IPS-11a (cell line): Measurements from ENCODE around the gene CAB39.

ENCODE experiments used
- H3K4me3 ChIP-seq: one replicate; pipeline ENCODE4 v1.5.1; 2013; ENCODE audit warnings: low read depth, low read length, control low read depth

CAB39 gene

DNA sequence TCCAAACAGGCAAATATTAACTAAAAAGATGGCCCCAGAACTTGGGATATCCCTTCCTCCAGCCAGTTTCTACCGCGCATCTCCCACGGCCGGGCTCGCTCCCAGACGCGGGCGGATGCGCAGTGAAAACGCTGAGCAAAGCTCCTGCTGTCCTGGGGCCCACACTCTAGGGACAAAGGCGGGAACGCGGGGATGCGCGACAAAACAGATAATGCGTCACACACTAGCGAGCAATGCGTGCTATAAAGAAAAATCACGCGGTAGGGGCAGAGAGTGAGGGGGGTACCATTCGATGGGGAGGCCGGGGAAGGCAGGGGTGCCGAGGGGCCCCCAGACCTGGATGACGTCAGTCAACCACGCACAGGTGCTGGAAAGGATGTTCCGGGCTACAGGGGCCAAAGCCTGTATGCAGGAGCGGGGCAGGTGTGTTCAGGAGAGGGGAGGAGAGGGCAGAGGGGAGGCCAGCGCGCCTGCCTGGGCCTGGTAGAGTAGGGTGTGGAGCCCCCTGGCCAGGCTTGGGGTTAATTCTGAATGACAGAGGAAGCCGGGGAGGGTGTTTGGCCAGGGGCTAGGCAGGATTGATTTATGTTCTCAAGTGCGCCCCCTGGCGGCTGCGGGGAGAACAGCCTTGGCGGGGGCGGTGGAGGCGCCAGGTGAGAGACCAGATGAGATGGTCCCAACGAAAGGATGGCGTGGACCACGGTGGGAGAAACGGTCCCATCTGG, 137.2 kb downstream of the CAB39 start:
- H3K4me3 ChIP-seq, result no peak overlapping the region

DNA sequence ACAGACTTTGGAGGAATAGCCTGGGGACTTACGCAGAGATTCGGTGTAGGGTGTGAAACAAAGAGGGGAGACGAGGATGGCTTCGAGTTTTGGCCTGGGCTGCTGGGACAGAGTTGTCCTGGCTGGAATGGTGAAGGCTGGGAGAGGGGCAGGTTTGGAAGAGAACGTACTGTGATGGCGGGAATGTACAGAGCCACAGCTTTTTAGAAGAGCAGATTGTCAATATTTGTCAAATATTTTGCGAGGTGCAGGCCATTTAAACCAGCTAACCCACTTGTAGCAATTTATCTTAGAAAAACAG, 137.7 kb downstream of the CAB39 start:
- no peak overlapping the region for H3K4me3 ChIP-seq

DNA sequence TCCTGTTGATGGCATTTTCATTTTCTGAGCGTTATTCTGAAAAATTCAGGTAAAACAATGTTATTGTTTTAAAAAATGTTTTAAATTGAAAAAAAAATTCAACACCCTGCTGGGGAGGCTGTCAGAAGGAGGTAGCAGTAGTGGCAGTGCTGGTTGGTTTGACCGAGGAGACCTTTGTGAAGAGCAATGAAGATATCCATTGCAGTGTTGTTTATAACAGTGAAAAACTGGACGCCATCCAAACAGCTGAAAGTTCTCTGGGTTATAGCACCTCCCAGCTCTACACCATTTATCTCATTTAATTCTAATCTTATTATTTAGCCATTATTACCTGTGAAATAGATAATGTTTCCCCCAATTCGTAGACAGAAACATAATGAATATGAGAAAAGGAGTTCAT, 139.5 kb downstream of the CAB39 start:
- no peak overlapping the region for H3K4me3 ChIP-seq

DNA sequence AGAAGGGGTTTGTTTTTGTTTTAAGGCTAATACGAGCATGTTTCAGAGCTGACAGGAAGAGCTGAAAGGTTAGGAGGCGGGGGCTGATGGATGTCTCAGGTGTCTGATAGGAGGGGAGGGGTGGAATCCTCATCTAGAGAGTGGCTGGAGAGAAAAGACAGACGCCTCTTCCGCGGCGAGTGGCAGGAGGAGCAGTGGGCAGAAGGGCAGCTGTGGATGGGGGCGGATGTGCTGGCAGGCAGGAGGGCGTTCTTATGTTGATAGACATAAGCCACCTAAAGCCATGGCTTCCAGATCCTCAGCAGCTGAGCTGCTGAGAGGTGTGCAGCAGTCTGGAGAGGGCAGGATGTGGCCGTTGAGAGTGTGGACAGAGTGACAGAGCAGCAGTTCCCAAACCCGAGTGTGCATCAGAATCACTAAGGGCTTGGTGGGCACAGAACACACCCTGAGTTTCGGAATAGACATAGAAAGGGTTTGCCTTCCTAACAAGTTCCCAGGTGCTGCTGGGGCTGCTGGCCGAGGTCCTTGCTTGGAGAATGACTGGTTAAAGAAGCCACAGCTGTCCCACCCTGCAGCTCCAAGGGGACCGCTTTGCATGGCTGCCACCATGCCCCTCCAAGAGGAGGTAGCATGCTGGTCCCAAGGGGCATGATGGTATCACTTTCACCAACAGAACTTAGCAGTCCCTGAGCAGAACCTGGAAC, 149.1 kb downstream of the CAB39 start:
- no peak overlapping the region for H3K4me3 ChIP-seq

DNA sequence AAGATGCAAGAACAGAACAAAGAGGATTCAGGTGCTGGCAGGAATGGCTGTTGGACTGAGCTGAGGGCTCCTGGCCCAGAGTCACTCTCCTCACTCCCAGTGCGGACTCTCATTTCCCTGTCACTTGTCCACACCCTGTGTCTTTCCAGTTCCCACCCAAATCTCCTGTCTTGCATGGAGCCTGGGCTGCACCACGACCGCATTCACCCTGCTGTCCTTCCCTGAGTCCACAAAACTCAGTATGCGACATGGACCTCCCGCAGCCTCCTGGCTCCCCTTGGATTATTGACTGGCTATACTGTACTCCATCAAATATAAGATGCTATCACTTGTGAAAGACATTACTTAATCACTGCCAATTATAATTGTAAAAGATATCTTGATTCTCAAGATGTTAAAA, 149.7 kb downstream of the CAB39 start:
- H3K4me3 ChIP-seq, result no peak overlapping the region

DNA sequence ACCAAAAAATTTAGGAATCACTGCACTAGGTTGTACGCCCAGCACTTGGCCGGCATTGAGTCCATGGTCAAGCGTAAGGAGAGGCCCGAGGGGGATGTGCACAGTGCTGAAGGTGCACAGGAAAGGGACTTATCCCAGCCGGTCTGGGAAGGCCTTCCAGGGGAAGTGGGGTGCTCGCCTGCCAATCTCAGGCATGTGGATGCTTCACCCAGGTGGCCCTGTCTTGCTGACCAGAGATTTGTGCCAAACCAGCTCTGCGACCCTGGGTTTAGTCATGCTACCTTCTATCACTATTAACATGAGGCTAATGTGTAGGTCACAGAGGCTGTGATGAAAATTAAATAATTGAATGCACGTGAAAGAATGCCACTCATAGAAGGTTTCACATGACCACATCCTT, 150.4 kb downstream of the CAB39 start:
- H3K4me3 ChIP-seq, result no peak overlapping the region

DNA sequence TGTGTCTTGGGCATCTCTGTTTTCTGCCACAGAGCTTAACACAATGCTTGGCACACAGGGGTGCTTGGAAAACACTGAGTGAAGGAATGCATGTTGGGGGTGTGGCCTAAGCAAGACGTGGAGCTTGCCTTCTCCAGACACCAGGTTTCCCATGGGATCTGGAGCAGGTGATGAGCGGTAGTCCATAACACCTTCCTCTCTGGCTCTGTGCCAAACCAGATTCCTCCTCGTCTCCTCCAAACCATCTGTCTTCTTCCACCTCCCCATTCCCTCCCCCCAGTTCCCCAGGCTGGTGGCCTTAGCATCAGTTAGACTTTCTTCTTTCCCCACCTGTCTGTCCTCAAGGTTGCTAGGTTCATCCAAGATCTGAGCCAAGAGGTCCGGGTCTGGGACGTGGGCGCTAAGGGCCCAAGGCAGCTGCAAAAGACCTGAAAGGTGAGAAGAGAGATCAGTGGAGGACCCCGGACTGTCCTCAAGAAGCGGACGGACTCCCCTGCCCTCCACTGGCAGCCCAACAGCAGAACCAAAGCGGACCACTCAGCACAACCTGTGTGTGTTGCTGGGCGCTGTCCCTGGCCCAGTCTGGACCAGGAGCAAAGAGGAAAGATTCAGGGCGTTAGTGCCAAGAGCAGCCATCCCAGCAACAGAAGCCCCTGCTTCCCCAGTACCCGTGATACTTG, 150.9 kb downstream of the CAB39 start:
- H3K4me3 ChIP-seq, result no peak overlapping the region

DNA sequence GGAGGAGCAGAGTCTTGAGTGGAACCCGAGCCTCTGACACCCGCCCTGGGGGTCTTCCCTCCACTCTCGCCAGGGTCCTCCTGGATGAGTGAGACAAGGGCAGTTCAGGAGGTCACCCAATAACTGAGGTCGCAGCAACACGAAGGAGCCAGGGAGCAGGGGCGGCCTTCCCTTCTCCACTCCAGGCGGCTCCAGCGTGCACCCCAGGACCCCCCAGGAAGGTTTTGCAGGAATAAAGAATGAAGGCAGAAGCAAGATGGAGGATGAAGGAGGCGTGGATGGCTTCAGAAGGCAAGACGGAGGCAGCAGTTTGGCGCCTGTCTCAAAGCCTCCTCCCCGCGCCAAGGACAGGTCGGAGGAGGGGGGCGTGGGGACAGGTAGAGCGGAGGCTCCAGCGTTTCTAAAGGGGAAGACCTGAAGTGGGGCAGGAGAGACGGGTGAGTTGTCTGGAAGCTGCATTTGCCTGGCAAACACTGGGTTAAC, 151.5 kb downstream of the CAB39 start:
- H3K4me3 ChIP-seq, result peak overlapping the region; percentile 67

DNA sequence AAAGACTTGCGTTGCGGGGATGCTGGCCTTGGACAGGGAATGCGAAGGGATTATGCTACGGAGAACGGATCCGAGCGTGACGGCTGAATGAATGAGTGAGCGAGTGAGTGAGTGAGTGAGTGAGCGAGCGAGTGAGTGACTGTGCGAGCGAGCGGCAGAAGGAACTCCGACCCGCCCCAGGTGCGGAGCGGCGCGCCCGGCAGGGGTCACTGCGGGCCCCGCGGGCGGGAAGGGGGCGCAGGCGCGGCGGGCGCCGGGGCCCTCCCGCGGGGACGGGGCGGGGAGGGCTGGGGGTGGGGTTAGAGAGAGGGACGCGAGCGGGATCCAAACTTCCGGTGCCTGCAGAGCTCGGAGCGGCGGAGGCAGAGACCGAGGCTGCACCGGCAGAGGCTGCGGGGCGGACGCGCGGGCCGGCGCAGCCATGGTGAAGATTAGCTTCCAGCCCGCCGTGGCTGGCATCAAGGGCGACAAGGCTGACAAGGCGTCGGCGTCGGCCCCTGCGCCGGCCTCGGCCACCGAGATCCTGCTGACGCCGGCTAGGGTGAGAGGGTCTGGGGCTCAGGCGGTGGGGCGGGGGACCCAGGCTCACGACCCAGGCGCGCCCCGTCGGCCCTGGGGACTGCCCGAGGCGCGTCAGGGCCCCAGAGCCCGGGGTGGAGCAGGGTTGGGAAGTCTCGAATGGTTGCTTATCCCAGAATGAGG, 152.1 kb downstream of the CAB39 start, which contains the start of gene ITM2C:
TSS of gene ITM2C (plus strand) at position 338 of the 702 bp plus-strand sequence. CDS start at position 422, 84 bp downstream.
- peak within 1 kb of the TSS; percentile 86 for H3K4me3 ChIP-seq

DNA sequence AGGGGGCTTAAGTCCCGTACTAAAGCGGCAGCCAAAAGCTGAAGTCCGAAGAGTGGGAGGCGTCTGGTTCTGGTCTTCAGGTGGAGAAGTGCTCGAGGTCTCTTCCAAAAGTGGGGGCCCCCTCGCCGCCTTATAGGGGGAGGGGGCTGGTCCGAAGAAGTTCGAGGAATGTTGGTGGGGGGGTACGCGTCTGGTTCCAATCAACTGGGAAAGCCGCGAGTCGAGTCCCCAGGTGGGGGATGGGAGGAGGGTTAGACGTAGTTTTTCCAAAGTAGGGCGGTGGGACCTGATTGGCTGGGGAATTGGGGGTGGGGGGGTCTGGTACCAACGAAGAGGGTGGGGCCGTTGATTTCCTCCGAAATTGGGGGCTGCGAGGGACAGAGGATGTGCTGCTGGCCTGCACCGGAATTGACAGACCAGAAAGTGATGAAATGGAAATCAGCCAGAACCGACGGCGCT, 152.7 kb downstream of the CAB39 start:
- H3K4me3 ChIP-seq, result peak overlapping the region; percentile 86

DNA sequence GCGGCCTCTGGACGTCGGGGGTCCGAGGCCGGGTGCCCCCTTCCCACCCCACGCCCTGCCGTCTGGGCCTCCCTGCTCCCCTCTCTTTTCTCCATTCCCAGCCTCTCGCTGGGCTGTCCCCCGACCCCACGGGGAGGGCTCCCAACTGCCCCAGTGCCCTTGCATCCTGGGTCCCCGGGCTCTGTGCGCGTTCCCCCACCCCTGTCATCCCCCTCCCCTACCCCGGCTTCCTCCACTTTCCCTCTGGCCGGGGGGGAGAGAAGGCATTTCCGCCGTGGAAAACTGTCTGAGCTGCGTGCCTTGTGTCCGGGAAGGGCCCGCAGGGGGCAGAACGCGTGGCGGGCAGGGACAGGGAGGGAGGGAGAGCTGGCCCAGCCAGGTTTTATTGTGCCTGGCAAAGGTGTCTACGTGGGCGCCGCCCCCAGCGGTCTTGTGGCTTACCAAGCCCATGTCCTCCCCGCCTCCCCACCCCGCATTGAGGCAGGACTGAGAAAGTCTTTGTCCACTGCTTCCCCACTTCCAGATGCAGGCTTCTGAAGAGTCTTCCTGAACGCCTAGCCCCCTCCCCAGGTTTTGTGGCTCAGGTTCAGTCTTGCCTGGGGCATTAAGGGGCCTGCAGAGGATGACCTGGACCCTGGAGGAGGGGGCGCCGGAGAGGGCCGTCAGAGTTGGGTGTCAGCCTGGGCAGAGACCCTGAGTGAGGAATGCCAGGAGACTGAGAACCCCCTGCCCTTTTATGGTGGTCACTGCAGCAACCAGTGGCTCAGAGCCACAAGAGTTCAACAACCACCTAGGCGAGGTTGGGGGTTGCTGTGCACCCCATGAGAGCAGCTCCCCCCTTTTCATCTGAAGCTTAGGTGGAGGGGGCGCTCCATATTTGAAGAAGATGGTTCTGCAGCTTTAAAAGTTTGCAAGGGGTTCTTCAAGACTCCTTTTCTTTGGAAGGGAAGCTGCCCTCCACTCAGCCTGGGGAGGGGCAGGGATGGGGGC, 153.4 kb downstream of the CAB39 start:
- peak overlapping the region; percentile 86 for H3K4me3 ChIP-seq

DNA sequence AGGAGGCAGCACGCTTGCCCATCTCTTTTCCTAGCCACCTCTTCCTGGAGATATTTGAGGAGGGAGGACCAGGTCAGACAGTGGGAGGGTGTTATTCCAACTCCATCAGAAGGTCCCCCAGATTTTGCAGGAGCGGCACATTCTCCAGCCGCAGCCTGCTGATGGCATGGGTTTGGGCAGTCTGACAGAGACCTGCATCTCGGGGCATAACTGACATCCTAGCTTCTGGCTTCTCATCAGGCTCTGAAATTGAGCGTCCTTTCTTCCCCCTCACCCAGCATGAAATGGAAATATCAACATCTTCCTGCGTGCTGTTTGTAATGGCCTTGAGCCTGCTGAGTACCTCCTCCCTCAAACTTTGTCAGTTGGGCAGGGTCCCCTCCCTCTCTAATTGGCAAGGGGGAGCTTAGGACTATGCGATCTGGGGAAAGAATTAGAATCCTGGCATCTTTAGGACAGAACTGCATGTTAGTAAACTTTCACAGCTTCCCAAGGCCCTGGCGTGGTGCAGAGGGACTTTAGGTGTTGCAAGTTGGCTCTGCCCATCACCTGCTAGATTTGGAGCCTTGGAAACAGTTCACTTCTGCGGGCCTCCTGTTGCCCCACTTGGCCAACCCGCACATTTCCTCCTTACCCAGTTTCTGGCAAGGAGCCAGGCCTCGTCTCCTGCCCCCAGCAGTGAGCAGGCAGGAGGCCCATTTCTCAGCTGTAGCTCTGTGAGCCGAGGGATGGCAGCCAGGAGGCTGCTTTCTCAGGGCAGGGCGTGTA, 154.3 kb downstream of the CAB39 start:
- no peak overlapping the region for H3K4me3 ChIP-seq

DNA sequence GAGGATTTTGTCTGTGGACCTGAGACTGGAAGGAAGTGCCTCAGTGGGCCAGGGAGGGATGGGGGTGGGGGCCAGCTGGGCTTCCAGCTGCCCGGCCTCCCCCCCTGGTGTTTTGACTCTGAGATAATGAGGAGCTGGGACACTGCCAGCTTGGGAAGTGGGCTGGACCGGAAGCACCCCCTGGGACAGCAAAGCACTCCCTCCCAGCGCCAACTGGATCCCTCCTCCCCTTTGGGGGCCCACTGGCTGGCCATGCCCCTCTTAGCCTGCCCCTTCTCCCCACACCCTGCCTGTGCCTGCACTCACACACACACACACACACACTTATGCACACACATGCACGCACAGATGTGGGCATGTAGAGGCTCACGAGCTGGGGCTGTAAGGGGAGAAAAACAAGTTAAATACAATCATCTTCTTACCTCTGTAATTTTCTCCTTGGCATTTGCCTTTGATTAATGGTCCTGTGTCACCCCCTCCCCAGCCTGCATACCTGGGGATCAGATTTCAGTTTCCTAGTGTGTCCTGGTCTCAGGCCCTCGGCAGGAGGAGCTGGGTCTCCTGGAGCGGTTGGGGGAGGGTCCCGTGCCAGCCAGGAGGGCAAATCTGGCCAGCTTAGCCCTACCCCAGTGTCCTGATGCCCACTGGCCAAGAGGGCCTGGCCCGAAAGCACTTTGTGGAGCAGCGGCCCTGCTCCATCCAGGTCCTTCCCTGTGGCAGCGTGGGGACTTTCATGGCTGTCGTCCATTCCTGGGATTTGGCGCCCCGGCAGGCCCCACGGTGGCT, 155.7 kb downstream of the CAB39 start:
- H3K4me3 ChIP-seq, result no peak overlapping the region

DNA sequence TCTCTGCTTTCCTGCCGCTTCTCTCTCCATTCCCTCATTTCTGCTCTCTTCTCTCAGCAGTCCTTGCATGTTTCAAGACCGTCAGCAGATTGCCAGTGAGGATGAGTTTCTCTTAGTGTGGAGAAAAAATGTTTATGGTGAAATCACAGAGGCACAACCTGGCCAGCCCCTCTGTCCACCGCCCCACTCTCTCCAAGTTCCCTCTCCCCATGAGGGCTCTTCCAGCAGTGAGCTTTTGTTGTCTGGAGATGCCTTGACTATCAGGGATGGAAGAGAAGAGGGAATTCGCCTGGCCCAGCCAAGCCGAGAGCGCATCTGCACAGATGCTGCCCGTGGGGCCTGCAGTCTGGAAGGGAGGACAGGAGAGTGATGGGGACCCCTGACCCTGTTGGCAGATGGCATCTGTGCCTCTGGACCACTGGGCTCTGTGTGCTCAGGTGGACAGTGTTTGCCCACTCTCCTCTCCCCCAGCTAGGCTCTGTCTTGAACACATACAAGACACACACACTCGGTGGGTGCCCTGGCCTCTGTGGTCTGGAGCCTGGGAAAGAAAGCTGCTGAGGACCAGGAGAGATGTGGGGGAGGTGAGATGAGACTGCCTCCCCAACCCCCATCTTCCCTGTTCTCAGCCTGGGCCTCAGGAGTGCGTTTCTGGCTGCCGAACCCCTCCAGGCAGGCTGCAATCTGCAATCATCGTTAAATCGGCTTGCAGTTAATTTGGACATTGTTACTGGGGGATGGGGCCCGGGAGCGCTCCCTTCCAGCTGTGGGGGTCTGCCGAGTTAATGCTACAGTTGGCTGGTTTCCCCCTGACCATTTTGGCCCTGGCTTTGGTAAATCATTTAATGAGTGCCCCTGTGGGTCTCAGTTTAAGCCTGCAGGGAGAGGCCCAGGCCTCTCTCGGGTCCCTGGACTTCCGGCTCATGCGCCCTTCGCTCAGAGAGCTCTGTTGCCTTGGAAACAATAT, 156.6 kb downstream of the CAB39 start:
- H3K4me3 ChIP-seq, result no peak overlapping the region

DNA sequence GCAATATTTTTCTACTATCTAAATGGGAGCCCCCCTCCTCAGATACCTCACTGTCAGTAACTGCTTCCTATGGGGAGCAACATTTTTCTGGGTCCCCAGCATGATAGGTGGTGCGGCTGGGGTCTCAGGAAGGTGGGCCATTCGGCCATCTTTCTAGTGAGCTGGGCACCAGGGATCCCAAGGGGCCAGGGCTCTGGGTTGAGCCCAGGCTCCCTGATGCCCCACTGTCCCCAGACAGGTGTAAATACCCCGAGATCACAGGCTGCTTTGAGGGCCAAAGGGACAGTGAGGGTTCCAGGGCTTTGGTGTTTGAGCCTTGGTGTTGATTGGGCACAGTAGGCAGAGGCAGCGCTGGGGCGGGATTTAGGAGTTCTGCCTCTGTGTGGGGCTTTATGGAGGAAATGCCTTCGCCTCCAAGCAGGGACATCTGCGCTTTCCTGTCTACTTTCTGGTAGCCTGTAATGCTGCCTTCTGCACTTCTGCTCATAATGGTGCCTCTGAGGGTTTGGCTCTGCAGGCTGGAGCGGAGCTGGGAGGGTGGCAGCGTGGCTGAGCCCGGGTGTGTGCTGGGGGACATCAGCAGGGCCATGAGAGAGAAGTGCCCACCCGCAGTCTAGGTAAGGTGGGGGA, 157.4 kb downstream of the CAB39 start:
- no peak overlapping the region for H3K4me3 ChIP-seq
